ENCODE results near the gene STK32B.
"Not testable (repeated sequence)": the region's sequence is repeated elsewhere in the genome, so short reads cannot be mapped to it uniquely, and the experiment has no call there.

STK32B gene

DNA sequence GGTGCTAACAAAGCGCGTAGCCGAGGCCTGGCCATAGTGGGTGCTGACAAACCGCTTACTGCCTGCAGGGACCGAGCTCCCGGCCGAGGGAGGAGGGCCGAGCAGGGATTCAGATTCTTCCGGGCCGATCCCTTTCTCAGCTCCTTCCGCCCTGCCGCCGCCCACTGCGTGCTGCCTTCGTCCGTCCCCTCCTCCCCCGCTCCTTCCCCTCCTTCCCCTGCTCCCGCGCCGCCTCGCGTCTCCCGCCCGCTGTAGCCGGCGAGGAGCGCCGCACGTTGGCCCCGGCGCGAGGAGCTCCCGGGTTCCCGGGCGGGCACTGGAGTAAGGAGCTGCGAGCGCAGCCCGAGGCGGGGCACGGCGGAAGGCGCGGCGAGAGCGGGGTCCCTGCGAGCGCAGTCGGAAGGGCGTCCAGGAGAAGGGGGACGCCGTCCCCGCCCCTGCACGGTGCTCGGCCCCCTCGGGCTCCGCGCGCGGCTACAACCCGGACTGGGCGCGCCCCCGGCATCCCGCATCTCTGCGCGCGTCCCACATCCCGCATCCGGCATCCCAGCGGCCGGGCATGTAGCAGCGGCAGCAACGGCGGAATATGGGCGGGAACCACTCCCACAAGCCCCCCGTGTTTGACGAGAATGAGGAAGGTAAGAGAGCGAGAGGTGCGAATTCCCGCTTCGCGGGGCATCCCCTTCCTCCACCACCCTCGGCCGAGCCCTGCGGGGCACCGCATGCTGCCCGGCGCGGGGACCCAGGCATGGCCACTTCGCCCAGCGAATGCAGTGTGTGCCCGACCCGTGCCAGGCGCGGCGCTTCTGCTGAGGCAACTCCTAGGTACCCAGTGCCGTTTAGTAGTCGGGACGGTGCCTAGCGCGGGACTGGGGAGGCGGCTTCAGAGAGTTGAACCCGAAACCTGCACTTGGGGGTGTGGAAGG is at the start of gene STK32B:
Gene STK32B (plus strand): TSS at position 203 of the 926 bp plus-strand sequence.
- peak within 1 kb of the TSS; percentile 30; the same call in 1 of the 2 replicates for H3K27ac ChIP-seq

GRCh38 chr4:5001641-5002040 is 49.6 kb upstream of the STK32B start:
- not testable (repeated sequence) for H3K27ac ChIP-seq

More for the DNA sequence above, at the start of gene STK32B:
- TF ChIP-seq CTCF (conservative IDR thresholded peaks at IDR 0.05) = no peak; the same call in 1 of the 2 replicates

DNA sequence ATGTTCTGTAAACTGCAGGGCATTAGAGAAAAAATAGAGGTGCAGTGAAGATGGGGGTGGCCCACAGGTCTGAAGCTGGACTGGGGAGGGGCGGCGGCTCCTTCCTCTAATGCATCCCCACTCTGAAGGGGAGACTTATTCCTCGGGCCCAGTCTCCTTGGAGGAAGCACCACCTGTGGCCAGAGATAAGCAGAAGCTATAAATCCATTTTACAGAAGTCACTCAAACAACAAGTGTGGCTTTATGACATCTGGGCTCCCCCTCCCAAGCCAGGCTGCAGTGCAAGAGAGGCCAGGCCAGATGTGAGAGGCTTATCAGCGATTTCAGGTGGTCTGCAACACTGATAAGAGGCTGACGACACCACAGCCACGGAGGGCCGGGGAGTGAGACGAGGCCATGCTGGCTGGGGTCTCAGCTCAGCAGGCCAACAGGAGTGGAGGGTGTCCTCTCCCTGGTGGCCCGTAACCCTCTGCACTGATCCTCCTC is 47.9 kb upstream of the STK32B start:
- no peak overlapping the region for H3K27ac ChIP-seq
- no peak for TF ChIP-seq CTCF (conservative IDR thresholded peaks at IDR 0.05)

DNA sequence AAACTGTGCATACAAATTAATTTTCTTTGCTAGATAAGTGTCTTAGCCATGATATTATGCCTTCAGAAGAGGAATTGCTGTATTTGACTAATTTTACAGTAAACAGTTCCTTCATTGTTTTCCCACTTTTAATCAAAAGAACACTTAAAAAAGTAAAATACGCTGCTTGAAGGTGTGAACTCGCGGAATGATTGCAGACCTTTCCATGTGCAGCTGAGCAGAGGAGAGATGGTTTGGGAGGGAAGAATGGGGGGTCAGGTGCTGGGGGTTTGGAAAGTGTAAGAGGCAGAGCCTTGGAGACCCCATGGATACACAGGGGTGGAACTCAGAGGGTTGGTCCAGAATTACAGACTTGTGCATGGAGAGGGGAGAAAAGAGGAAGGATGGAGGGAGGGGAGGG is 47.4 kb upstream of the STK32B start:
- TF ChIP-seq CTCF (conservative IDR thresholded peaks at IDR 0.05) = no peak
- no peak overlapping the region for H3K27ac ChIP-seq

GRCh38 chr4:5004496-5004895 is 46.8 kb upstream of the STK32B start:
- H3K27ac ChIP-seq = no peak overlapping the region
- no peak for TF ChIP-seq CTCF (conservative IDR thresholded peaks at IDR 0.05)

DNA sequence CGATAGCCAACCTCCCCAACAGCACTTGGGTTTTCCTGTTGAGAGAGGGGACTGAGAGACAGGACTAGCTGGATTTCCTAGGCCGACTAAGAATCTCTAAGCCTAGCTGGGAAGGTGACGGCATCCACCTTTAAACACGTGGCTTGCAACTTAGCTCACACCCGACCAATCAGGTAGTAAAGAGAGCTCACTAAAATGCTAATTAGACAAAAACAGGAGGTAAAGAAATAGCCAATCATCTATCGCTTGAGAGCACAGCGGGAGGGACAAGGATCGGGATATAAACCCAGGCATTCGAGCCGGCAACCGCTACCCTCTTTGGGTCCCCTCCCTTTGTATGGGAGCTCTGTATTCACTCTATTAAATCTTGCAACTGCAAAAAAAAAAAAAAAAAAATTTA is 44.3 kb upstream of the STK32B start:
- not testable (repeated sequence) for H3K27ac ChIP-seq

- TF ChIP-seq CTCF (conservative IDR thresholded peaks at IDR 0.05) = no peak
These were observed 41.5 kb upstream of the STK32B start for GRCh38 chr4:5009796-5010195.

DNA sequence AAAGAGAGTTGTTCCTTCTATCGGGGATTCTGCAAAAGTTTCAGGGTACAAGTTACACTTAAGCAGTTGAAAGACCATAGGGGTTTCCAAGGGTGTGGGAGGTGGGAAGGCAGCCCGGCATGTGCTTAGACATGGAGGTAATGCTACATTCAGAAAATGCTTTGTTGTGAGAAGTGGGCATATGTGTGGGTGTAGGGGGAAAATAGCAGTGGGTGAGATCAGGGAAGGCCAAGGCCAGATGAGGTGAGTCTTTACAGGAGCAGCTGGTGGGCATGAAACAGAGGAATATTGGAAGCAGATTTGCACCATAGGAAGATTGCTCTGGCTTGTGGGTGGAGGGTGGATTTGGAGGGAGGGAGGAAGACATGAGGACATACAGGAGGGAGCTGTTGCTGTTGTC is 40.3 kb upstream of the STK32B start:
- no peak for TF ChIP-seq CTCF (conservative IDR thresholded peaks at IDR 0.05)
- H3K27ac ChIP-seq = no peak overlapping the region

More at GRCh38 chr4:5009796-5010195, 41.5 kb upstream of the STK32B start:
- no peak overlapping the region for H3K27ac ChIP-seq
